Measurements from ENCODE around the gene BIRC6.

BIRC6 gene

GRCh38 chr2:32425719-32426141 is 68.9 kb downstream of the BIRC6 start:
- TF ChIP-seq CTCF (conservative IDR thresholded peaks at IDR 0.05; ENCODE audit: low read depth, low read length): no peak
- no peak overlapping the region for H3K4me3 ChIP-seq (ENCODE audit: low read length)
- DNase-seq (ENCODE audit: low read depth): no peak

- TF ChIP-seq CTCF (conservative IDR thresholded peaks at IDR 0.05; ENCODE audit: low read depth, low read length): no peak
- no peak overlapping the region for H3K4me3 ChIP-seq (ENCODE audit: low read length)
- DNase-seq (ENCODE audit: low read depth): no peak
These were observed 71.1 kb downstream of the BIRC6 start for GRCh38 chr2:32427672-32428610.

- no peak overlapping the region for H3K4me3 ChIP-seq (ENCODE audit: low read length)
- TF ChIP-seq CTCF (conservative IDR thresholded peaks at IDR 0.05; ENCODE audit: low read depth, low read length): no peak
- no peak for DNase-seq (ENCODE audit: low read depth)
These were observed 74.0 kb downstream of the BIRC6 start for GRCh38 chr2:32430804-32431203.

GRCh38 chr2:32436150-32436549 is 79.3 kb downstream of the BIRC6 start:
- TF ChIP-seq CTCF (conservative IDR thresholded peaks at IDR 0.05; ENCODE audit: low read depth, low read length): no peak
- no peak for DNase-seq (ENCODE audit: low read depth)

GRCh38 chr2:32442020-32442467 is 85.2 kb downstream of the BIRC6 start:
- no peak for DNase-seq (ENCODE audit: low read depth)
- TF ChIP-seq CTCF (conservative IDR thresholded peaks at IDR 0.05; ENCODE audit: low read depth, low read length): no peak
- no peak overlapping the region for H3K4me3 ChIP-seq (ENCODE audit: low read length)

More at GRCh38 chr2:32436150-32436549, 79.3 kb downstream of the BIRC6 start:
- H3K4me3 ChIP-seq (ENCODE audit: low read length): no peak overlapping the region

- DNase-seq (ENCODE audit: low read depth): no peak
- no peak for TF ChIP-seq CTCF (conservative IDR thresholded peaks at IDR 0.05; ENCODE audit: low read depth, low read length)
- no peak overlapping the region for H3K4me3 ChIP-seq (ENCODE audit: low read length)
These were observed 89.5 kb downstream of the BIRC6 start for GRCh38 chr2:32446369-32446768.

- DNase-seq (ENCODE audit: low read depth): no peak
- no peak overlapping the region for H3K4me3 ChIP-seq (ENCODE audit: low read length)
- TF ChIP-seq CTCF (conservative IDR thresholded peaks at IDR 0.05; ENCODE audit: low read depth, low read length): no peak
These were observed 94.0 kb downstream of the BIRC6 start for GRCh38 chr2:32450851-32451250.

Data from retinal pigment epithelial cell (primary cell).